SIG-M5 (cell line): ENCODE results near the gene ACAP2.
"Not testable (repeated sequence)": the region's sequence is repeated elsewhere in the genome, so short reads cannot be mapped to it uniquely, and the experiment has no call there.

Source experiments
- DNase-seq: peaks from one replicate; lab custom pipeline; 2025; lab: John Stamatoyannopoulos, UW

Gene ACAP2

DNA sequence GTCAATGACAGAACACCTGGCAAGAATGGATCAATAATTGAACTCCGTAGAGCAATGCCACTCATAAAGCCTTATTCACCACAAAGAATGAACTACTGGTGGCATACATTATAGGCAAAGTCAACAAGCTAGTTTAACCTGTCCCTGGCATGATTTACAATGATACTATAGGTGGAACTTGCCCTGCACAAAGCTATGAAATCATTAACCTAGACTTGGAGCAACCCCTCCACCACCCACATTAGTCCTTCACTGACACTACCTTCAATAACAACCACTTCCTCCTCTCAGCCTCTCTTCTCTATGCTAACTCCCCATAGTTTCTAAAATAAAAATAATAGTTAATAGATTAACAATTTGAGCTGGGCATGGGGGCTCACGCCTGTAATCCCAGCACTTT is 54.4 kb downstream of the ACAP2 start:
- DNase-seq = no peak

DNA sequence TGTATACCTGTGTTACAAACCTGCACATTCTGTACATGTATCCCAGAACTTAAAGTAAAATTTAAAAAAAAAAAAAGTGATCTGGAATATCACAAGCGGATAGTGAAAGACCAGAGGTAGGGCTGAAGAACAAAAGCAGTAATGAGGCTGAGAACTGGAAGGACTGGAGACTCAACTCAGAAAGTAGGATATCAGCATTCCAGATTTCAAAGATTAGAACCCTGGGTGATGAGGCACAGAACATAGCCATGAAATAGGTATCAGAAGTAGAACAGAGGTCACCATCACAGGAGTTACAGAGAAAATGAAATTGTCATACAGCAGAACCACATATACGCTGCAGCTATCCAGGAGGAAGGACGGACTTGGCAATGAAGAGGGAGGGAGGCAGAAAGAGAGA is 56.1 kb downstream of the ACAP2 start:
- no peak for DNase-seq

DNA sequence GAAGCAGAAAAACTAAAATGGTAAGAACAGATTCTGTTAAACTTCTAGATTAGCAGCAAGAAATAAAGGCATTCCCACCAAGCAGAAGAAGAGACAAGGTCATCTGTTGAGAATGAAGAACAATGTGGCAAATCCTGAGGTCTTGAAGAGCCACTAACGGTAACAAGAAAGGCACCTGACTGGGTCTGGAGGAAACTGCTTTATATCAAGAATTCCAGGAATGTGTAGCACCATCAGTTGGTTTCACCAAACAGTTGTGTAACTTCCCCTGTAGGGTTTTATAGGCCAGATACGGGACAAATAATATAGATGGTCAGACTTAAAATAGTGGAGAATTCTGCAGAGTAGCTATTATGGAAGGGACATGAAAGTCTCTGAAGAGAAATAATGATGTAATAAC is 57.3 kb downstream of the ACAP2 start:
- DNase-seq = no peak

DNA sequence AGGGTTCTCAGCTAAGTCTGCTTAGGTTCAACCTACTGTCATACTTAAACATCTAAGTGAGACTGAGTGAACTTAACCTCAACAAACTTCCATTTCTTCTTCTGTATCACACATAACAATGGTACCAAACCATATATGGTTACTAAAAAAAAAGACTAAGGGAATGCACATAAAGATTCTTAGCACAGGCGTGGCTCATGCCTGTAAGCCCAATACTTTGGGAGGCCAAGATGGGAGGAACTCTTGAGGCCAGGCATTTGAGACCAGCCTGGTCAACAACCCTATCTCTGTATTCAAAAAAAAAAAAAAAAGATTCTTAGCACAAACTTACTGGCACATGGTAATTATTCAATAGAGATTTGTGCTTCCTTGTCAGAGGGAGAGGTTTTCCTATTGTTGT is 57.9 kb downstream of the ACAP2 start:
- DNase-seq = no peak

DNA sequence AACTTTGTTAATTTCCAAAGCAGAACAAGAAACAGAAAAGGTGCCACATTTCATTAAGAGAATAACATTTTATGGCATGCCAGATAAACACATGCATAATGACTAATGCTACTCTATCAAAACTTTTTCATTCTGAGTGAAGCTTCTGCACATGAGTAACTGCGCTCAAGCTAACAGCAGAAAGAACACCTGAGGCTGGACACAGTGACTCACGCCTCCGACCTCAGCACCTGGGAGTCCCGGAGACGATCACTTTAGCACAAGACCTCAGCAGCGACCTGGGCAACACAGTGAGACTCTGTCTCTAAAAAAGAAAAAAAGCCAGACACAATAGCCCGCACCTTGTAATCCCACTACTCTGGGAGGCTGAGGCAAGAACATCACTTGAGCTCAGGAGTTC is 70.6 kb downstream of the ACAP2 start:
- DNase-seq = no peak

DNA sequence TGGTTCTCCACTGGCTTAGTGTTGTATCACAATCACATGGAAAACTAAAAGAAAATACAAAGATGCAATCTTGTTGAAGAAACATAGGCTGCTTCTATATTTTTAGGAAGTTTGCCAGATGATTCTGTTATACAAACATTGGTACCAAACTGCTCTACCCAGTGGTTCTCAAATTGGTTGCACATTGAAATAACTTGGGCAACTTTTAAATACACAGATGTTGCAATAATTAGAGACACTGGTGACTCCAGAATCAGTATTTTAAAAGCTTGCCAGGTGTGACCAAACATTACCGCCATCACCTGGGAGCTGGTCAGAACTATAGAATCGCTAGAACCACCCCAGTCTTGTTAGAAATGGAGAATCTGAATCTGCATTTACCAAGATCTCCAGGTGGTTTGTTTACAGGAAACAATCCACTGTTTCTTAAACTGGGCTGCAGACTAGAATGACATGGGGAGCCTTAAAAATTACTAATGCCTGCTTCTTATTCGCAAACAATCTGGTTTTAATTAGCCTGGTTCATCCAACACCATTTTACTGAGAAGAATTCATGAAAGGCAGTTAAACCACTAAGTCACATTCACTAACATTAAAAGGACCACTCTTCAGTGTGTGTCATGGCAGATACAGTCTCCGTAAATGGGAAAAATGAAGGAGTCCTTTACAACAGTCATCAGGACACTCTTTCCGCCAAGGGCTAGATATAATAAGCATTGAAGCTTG is 76.5 kb downstream of the ACAP2 start:
- no peak for DNase-seq

DNA sequence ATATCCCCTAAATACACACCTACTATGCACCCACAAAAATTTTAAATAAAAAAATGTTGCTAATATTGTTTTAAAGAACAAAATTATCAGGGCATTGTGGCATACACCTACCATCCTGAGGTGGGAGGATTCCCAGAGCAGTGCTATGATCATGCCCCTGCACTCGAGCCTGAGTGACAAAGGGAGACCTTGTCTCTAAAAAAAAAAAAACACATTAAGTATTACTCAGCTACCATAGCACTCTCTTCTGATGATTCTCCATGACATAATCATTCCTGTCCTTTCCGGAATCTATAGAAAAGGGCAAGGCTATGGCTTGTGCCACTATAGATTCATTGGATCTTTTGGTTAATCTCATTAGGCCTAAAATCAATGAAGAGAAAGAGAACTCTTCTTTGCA is 77.4 kb downstream of the ACAP2 start:
- no peak for DNase-seq

DNA sequence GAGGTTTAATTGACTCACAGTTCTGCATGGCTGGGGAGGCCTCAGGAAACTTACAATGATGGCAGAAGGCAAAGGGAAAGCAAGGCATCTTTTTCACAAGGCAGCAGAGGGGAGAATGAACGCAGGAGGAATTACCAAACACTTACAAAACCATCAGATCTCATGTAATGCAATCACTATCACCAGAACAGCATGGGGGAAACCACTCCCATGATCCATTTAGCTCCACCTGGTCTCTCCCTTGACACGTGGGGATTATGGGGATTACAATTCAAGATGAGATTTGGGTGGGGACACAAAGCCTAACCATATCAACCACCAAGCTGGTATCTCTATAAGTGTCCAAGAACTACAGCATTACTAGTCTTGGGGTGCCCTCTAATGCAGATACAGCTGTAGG is 85.0 kb downstream of the ACAP2 start:
- DNase-seq = not testable (repeated sequence)

DNA sequence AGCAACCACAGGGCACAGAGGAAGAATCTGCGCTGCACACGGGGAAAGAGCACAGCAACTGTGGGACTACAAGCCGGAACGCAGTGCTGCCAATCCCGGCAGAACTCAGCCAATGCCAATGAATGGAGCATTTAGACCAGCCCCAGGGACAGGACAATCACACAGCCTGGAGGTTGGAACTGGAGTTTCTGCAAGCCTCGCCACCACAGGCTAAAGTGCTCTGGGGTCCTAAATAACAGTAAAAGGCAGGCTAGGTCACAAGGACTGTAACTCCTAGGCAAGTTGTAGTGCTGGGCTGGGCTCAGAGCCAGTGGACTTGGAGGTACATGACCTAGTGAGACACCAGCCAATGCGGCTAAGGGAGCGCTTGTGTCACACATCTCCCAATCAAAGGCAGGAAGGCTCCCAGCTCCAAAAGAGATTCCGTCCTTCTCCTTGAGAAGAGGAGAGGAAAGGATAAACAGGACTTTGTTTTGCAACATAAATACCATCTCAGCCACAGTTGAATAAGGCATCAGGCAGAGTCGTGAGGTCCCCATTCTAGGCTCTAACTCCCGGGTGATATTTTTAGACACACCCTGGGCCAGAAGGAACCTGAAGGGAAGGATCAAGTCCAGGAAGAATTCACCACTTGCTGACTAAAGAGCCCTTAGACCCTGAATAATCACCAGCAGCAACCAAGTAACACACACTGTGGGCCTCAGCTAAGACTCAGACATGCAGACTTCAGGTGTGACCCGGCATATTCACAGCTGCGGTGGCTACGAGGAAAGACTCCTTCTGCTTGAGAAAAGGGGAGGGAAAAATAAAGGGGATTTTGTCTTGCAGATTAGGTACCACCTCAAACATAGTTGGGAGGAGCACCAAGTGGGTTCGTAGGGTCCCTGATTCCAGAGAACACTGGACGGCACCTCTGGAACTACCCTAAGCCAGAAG is 86.4 kb downstream of the ACAP2 start:
- no peak for DNase-seq

DNA sequence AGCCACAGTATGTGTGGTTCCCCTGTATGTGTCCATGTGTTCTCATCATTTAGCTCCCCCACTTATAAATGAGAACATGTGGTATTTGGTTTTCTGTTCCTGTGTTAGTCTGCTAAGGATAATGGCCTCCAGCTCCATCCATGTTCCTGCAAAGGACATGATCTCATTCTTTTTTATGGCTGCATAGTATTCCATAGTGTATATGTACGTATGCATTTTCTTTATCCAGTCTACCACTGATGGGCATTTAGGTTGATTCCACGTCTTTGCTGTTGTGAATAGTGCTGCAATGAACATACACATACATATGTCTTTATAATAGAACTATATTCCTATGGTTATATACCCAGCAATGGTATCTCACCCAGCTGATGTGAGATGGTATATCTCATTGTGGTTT is 88.8 kb downstream of the ACAP2 start:
- DNase-seq = not testable (repeated sequence)

DNA sequence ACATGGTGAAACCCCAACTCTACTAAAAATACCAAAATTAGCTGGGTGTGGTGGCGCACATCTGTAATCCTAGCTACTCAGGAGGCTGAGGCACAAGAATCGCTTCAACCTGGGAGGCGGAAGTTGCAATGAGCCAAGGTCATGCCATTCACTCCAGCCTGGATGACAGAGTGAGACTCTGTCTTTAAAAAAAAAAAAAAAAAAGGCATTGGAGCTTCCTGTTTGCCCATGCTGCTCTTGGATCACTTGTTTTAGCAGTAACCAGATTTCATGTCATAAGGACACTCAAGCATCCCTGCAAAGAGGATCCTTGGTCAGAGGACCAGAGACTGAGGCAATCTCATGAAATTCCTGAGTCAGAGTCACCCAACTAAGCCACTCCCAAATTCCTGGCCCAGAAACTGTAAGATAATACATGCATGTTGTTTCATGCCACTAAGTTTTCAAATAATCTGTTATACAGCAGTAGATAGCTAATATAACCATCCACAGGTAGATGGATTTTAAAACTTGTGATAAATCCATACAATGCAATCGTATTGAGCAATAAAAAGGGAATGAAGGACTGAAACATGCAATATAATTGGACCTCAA is 89.8 kb downstream of the ACAP2 start:
- DNase-seq = no peak

DNA sequence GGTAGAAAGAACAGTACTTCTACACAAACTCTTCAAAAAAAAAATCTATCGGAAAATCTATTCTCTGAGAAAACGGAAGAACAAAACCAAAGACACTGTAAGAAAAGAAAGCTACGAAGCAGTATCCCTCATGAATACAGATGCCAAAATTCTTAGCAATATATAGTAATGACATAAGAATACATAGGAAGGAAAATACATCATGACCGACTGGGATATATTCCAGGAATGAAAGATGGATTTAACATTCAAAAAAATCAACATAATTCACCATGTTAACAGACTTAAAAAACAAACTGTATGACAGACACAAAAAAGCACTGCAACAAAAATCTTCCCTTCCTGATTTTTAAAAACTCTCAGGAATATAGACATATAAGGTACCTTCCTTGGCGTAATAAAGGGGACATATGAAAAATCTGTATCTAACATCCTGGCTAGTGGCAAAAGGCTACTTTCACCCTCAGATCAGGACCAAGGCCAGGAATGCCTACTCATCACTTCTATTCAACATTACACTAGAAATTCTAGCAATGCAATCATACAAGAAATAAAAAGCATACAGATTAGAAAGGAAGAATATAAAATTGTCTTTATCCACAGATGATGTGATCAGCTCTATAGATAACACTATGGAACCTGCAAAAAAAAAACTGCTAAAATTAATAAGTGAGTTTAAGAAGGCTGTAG is 94.2 kb downstream of the ACAP2 start:
- no peak for DNase-seq

DNA sequence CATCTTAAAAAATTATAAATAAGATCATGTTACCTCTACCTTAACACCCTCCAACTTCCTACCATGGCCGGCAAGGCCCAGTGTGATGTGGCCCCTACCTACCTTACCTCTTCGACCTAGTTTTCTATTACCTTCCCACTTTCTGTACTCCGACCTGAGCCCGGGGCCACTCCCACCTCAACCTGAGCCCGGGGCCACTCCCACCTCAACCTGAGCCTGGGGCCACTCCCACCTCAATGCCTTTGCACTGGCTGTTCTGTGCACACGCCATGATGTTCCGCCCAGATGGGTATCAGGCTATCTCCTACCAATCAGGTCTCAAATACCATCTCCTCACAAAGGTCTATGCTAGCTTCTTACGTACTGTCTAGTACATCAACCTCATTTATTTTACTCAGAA is 105.1 kb downstream of the ACAP2 start:
- DNase-seq = no peak

DNA sequence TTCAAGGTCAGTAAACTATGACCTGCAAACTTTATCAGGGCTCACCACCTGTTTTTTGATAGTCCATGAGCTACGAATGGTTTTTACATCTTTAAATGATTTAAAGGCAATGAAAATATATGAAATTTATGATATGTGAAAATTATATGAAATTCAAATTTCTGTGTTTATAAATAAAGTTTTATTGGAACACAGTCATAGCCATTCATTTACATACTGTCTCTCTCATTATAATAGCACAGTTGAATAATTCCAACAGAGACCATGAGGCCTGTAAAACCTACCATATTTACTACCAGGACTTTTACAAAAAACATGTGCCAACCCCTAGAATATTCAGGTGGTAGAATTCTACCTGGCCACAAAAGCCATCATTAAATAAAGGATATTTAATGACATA is 107.9 kb downstream of the ACAP2 start:
- DNase-seq = no peak

DNA sequence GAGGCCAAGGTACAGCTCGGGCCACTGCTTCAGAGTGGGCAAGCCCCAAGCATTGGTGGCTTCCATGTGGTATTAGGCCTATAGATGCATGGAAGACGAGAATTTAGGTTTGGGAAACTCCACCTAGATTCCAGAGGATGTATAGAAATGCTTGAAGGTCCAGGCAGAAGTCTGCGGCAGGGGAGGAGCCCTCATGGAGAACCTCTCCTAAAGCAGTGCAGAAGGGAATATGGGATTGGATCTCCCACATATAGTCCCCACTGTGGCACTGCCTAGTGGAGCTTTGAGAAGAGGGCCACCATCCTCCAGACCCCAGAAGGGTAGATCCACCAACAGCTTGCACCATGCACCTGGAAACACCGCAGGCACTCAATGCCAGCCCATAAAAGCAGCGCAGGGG is 123.8 kb downstream of the ACAP2 start:
- no peak for DNase-seq

DNA sequence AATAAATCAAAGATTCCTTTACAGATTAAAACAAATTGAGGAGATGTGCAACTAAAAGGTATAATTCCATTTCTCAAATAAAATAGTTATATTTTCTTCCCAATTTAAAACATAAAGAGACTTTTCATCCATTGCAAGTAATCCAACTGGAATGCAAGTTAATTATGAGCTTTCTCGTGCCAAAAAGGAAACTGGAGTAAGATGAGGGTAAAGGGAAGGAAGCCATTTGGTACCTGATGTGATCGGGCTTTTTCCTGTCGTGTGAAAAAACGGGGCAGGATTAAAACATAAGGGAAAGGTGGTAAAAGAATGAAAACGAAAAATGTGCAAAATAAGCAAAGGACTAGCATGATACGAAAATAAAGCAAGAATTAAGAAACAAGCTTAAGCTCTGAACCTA is 130.1 kb downstream of the ACAP2 start:
- no peak for DNase-seq

DNA sequence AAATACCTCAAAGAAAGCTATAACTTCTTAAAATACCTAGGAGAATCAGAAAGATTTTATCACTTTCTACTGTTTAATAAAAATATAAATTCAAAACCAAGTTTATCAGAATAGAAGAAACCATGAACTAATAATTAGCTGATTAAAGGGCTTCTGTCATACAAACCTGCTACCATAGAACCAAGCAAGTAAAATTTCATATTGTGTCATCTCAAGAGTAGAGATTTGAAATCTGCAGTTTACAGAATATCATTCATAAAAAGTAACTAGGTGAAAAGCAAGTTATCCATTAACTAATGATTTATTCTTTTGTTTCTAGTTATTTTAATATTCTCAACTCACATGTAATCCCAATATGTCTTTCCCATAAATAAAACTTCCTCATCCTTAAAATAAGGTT is 135.1 kb downstream of the ACAP2 start:
- no peak for DNase-seq

DNA sequence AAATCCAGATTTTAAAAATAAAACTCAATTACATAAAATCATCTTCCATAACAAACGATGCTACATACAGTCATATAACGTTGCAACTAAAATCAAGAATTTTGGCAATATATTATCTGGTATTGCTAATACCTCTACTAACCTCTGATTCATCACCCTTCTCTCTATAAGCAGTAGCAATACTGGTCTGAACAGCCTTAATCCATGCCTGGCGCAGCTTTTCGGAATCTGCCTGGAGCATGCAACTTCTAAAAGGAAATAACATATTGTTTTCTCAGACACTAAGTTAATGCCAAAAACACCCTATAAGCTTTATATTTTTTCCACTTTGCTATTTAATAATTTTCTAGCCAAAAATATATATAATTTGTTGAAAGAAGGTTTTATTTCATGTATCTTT is 136.5 kb downstream of the ACAP2 start:
- no peak for DNase-seq

DNA sequence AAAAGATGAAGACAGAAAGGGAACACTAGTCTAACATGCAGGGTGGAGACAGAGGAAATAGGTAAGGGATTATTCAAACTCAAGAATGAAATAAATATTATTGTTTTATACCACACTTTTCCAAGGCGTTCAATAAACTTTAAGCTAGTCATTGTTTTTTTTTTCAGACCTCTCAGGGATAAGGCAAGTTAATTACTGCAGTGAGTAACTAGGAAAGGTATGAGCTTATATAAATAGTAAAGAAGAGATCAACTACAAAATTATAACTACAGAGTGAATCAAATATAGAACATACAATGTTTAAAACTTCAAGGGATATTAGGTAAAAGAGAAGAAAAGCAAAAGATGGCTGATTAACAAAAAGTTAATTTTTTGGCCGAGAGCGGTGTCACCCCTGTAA is 140.4 kb downstream of the ACAP2 start:
- DNase-seq = no peak

DNA sequence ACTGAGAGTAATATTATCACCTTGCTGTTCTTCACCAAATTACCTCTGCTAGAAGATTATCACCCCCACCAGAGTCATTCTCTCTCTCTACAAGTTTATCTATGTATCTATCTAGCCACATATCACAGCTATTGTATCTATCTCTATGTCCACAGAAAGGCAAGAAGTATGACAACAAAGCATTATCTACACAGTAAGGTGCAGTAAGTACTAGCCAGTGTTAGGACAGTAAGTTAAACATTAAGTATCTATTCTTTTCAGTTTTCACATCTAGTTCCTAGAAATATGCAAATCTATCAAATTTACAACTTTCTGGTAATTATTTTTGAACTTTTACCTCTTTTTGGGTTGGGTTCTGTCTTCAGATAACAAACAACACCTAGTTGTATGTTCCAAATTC is 145.4 kb downstream of the ACAP2 start:
- DNase-seq = no peak

DNA sequence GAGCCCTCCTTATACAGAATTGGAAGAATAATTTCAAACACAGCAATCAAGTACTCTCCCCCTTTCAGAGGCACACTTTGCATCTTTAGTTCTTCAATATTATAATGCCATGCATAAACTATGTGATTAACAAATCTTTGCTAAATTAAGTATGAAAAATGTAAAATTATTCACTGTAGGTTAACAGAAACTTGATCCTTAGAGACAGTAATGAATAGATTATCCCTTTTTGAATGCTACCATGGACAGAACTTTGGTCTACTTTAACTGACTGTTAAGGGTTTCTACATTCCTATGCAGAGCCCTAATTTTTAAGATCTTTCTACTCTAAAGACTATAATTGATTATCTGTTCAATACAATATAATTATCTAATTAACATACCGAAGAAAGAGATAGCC is 146.2 kb downstream of the ACAP2 start:
- no peak for DNase-seq

DNA sequence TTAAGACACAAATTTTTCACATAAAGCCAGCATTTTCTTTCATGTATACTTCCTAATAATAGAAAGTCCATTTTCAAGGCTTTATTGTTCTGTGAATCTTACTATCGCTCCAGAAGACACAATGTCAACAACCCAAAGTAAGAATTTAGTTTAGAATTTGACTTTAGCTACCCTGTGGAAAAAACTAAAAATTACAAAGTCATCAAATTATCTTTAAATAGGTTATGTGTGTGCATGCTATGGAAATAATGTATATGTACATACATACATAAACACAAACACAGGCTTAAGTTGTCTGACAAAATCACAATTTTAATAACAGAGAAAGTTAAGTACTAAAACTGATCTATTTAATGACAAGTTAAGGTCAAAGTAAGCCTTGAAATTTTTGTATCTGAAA is 151.7 kb downstream of the ACAP2 start:
- no peak for DNase-seq

DNA sequence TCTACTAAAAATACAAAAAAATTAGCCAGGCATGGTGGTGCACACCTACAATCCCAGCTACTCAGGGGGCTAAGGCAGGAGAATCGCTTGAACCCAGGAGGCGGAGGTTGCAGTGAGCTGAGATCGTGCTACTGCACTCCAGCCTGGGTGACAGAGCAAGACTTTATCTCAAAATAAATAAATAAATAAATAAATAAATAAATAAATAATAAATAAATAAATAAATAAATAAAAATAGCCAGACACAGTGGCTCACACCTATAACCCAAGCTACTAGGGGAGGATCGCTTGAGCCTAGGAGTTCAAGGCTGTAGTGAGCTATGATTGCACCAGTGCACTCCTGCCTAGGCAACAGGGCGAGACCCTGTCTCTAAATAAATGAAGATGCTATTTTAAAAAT is 152.2 kb downstream of the ACAP2 start:
- not testable (repeated sequence) for DNase-seq
